Lung (tissue), 12 donors: ENCODE measurements around the gene WNT2. TPM values are rescaled to one million over a fixed set of nuclear protein-coding genes. Genes with fewer than 3 reads are reported as not detected.

Experiments
- ATAC-seq: fragments of 200-7000 bp; cut with Tn5 transposase; one replicate; pipeline ENCODE4 v1.9.1; 2020; ENCODE audit warnings: moderate number of reproducible peaks; ENCODE audit not compliant: insufficient read depth, low FRiP score
- DNase-seq, 3 donors: peaks; one replicate each; pipeline ENCODE4 v3.0.0-alpha.2; 2013 to 2017
- H3K27ac ChIP-seq, 2 donors: one replicate each; pipeline ENCODE4 v1.5.1; 2013; ENCODE audit warnings: mild to moderate bottlenecking in 2 of 2, moderate library complexity in 2 of 2, control low read depth in 1 of 2, inconsistent platforms in 1 of 2, low read depth in 1 of 2, low read length in 1 of 2
- H3K27me3 ChIP-seq, 3 donors: one replicate each; pipeline ENCODE4 v1.5.1; 2013; ENCODE audit warnings: low read length in 2 of 3; ENCODE audit not compliant: control insufficient read depth in 3 of 3, insufficient read depth in 3 of 3
- H3K36me3 ChIP-seq, 4 donors: one replicate each; pipeline ENCODE4 v1.5.1; 2013; ENCODE audit warnings: low read length in 4 of 4, mild to moderate bottlenecking in 1 of 4, moderate library complexity in 1 of 4; ENCODE audit not compliant: control insufficient read depth in 4 of 4, insufficient read depth in 4 of 4
- H3K4me1 ChIP-seq, 5 donors: one replicate each; pipeline ENCODE4 v1.5.1; 2013; ENCODE audit warnings: low read length in 5 of 5, mild to moderate bottlenecking in 2 of 5, moderate library complexity in 1 of 5; ENCODE audit not compliant: control insufficient read depth in 5 of 5, insufficient read depth in 5 of 5
- H3K4me3 ChIP-seq: one replicate; pipeline ENCODE4 v1.5.1; 2013; ENCODE audit warnings: mild to moderate bottlenecking, control low read depth, moderate library complexity
- H3K9ac ChIP-seq, 2 donors: one replicate each; pipeline ENCODE4 v1.5.1; 2013; ENCODE audit warnings: low read length in 2 of 2, control low read depth in 1 of 2; ENCODE audit not compliant: insufficient read depth in 1 of 2
- H3K9me3 ChIP-seq, 4 donors: one replicate each; pipeline ENCODE4 v1.5.1; 2013; ENCODE audit warnings: low read length in 3 of 4, mild to moderate bottlenecking in 1 of 4, moderate library complexity in 1 of 4; ENCODE audit not compliant: control insufficient read depth in 4 of 4, insufficient read depth in 3 of 4
- CTCF ChIP-seq: IDR thresholded peaks from 2 replicates; pipeline ENCODE4 v1.5.1; 2012; ENCODE audit warnings: mild to moderate bottlenecking; ENCODE audit errors: control extremely low read depth, extremely low read depth
- WGBS, 2 donors: extraction: QIAGEN DNeasy Blood & Tissue Kit; methylation state at CpG; one replicate each; pipeline ENCODE4 v1.1.7; 2013; 5-methylcytosine and 5-hydroxymethylcytosine counted together
- polyA plus RNA-seq, 2 donors: library from polyadenylated mRNA; stranded (reverse); fragments of 200-250 nt; gene quantifications; one replicate each; pipeline ENCODE4 v1.2.1, GENCODE V29; 2013
- total RNA-seq, 2 donors: library from RNA; depleted of rRNA in 1 of 2; stranded (reverse); fragments of >200 nt in 1 of 2; gene quantifications; one replicate each; pipeline ENCODE4 v1.2.1, GENCODE V29; 2014 to 2021
- donor health status: control.
- donor health status: control.
- donor health status: Bipolar disorder and iron deficiency.
- donor health status: healthy.
- donor health status: DM: yes; HTN: yes; CAD: no.

The WNT2 gene
- total and polyA plus RNA-seq, 4 donors = 3.1 to 59.2 (median 17.1) TPM

- no peaks in the 10 kb centered on the region for H3K27me3 ChIP-seq
- 85 to 88% methylated on average over 7 of the region's 7 CpGs for WGBS, 2 donors
- H3K4me3 ChIP-seq = no peak overlapping the region
- H3K36me3 ChIP-seq = no peaks in the 10 kb centered on the region
- no peak overlapping the region for H3K27ac ChIP-seq
- H3K9me3 ChIP-seq = no peaks in the 10 kb centered on the region
- ATAC-seq (no peak), DNase-seq (no peak)
- H3K4me1 ChIP-seq = no peaks in the 10 kb centered on the region
- H3K9ac ChIP-seq = no peak overlapping the region
- no peak for TF ChIP-seq CTCF
These were observed 25.3 kb upstream of the WNT2 start for GRCh38 chr7:117347962-117348672.

GRCh38 chr7:117347480-117347879 lies 24.6 kb upstream of the WNT2 start:
- H3K36me3 ChIP-seq = no peaks in the 10 kb centered on the region
- ATAC-seq = no peak
- H3K4me3 ChIP-seq = no peak overlapping the region
- H3K4me1 ChIP-seq = no peaks in the 10 kb centered on the region
- TF ChIP-seq CTCF = no peak
- 87 to 89% methylated on average over 6 of the region's 6 CpGs for WGBS, 2 donors
- H3K9ac ChIP-seq = no peak overlapping the region
- H3K27ac ChIP-seq = no peak overlapping the region
- no peak for DNase-seq
- no peaks in the 10 kb centered on the region for H3K27me3 ChIP-seq
- H3K9me3 ChIP-seq = no peaks in the 10 kb centered on the region

GRCh38 chr7:117346161-117346560 lies 23.3 kb upstream of the WNT2 start:
- H3K4me1 ChIP-seq = no peaks in the 10 kb centered on the region
- TF ChIP-seq CTCF = no peak
- no peak overlapping the region for H3K27ac ChIP-seq
- H3K4me3 ChIP-seq = no peak overlapping the region
- H3K36me3 ChIP-seq = no peaks in the 10 kb centered on the region
- H3K9me3 ChIP-seq = no peaks in the 10 kb centered on the region
- H3K27me3 ChIP-seq = no peaks in the 10 kb centered on the region
- DNase-seq (no peak), ATAC-seq (no peak)
- H3K9ac ChIP-seq = no peak overlapping the region

GRCh38 chr7:117338020-117338419 lies 15.2 kb upstream of the WNT2 start:
- Histone ChIP-seq H3K27ac (no peak overlapping the region), H3K9me3 (no peaks in the 10 kb centered on the region), H3K36me3 (no peaks in the 10 kb centered on the region), H3K27me3 (no peaks in the 10 kb centered on the region), H3K9ac (no peak overlapping the region), H3K4me3 (no peak overlapping the region), H3K4me1 (no peaks in the 10 kb centered on the region)
- no peak for TF ChIP-seq CTCF
- ATAC-seq = no peak
- WGBS, 2 donors = 86 to 87% methylated on average over 1 of the region's 1 CpG
- DNase-seq = no peak
